Karpas-422 (cell line): ENCODE results near the gene IGSF23. TPM values are rescaled to one million over a fixed set of nuclear protein-coding genes. Genes with fewer than 3 reads are reported as not detected.
"Not testable (repeated sequence)": the region's sequence is repeated elsewhere in the genome, so short reads cannot be mapped to it uniquely, and the experiment has no call there.

ENCODE experiments used
- DNase-seq: peaks from one replicate; pipeline ENCODE4 v3.0.0-alpha.2; 2015
- H2AFZ ChIP-seq: fragments of 200-600 bp; sonication (generic); 2 replicates; pipeline ENCODE4 v1.6.1; 2014; ENCODE audit warnings: antibody characterized with exemption, low read length, mixed read lengths
- H3K27ac ChIP-seq: fragments of 200-600 bp; sonication (generic); 2 replicates; pipeline ENCODE4 v1.5.1; 2014; ENCODE audit warnings: mild to moderate bottlenecking, low read length, moderate library complexity
- H3K27me3 ChIP-seq: fragments of 200-600 bp; sonication (generic); 2 replicates; pipeline ENCODE4 v1.6.1; 2014; ENCODE audit warnings: low read length, mixed read lengths
- H3K36me3 ChIP-seq: fragments of 200-600 bp; sonication (generic); 2 replicates; pipeline ENCODE4 v1.6.1; 2014; ENCODE audit warnings: low read length, mixed read lengths; ENCODE audit not compliant: insufficient read depth
- H3K4me1 ChIP-seq: fragments of 200-600 bp; sonication (generic); 2 replicates; pipeline ENCODE4 v1.6.1; 2014; ENCODE audit warnings: mild to moderate bottlenecking, low read length, mixed read lengths
- H3K4me2 ChIP-seq: fragments of 200-600 bp; sonication (generic); 2 replicates; pipeline ENCODE4 v1.6.1; 2014; ENCODE audit warnings: low read length, low read depth, mild to moderate bottlenecking; ENCODE audit not compliant: poor library complexity, severe bottlenecking
- H3K4me3 ChIP-seq: fragments of 200-600 bp; sonication (generic); 2 replicates; pipeline ENCODE4 v1.5.1; 2014; ENCODE audit warnings: mild to moderate bottlenecking, antibody characterized with exemption, low read length, mixed read lengths
- H3K79me2 ChIP-seq: fragments of 200-600 bp; sonication (generic); 2 replicates; pipeline ENCODE4 v1.6.1; 2014; ENCODE audit warnings: mild to moderate bottlenecking, low read length, mixed read lengths
- H3K9ac ChIP-seq: fragments of 200-600 bp; sonication (generic); 2 replicates; pipeline ENCODE4 v1.6.0; 2014; ENCODE audit warnings: low read length
- H3K9me2 ChIP-seq: fragments of 200-600 bp; sonication (generic), shearing (Covaris generic); replicated peaks from 2 replicates; pipeline ENCODE4 v1.6.0; 2014; ENCODE audit warnings: mild to moderate bottlenecking, low read length, moderate library complexity; ENCODE audit not compliant: insufficient read depth
- H3K9me3 ChIP-seq: fragments of 300-700, 200-600 bp; sonication (generic); 2 replicates; pipeline ENCODE4 v1.6.1; 2014; ENCODE audit warnings: low read length, mixed read lengths
- H4K20me1 ChIP-seq: fragments of 200-600 bp; sonication (generic); 2 replicates; pipeline ENCODE4 v1.6.1; 2014; ENCODE audit warnings: mild to moderate bottlenecking, antibody characterized with exemption, low read length, low read depth; ENCODE audit not compliant: insufficient read depth
- total RNA-seq: library from RNA; depleted of rRNA; stranded (reverse); fragments of >200 nt; shearing (Covaris generic); gene quantifications from 2 replicates; pipeline ENCODE4 v1.2.3, GENCODE V29; 2014; ENCODE audit warnings: low replicate concordance

IGSF23 gene
- total RNA-seq, 1 experiment from 2014 or later = not detected

DNA sequence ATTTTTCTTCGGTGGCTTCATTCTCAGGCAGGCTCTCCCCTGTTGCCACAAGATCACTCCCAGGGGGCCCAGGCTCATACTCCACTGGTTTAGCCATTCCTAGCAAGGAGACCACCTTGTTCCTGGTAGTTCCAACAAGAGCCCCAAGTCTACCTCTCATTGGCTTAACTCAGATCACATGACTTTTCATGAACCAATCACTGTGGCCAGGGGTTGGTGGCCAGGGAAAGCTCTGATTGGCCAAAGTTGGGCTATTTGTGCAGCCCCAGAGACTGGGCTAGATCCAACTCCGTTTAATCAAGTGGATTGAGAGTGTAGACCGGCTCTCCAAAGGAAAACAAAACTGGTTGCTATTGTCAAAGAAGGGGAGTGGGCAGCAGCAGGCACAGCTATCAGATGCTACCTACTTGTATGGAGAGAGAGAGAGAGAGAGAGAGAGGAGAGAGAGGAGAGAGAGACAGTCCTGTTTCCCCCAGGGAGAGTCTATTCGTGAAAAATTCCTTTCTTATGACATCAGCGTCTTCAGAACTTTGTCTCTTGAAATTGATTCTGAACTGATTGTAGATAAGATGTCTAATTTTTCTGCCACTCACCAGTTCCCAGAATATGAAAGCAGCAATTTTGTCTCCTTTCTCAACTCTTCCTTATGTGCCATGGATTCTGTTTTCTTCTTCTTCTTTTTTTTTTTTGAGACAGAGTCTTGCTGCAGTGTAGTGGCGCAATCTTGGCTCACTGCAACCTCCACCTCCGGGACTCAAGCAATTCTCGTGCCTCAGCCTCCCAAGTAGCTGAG lies 63.9 kb downstream of the IGSF23 start:
- Histone ChIP-seq H2AFZ (no peak overlapping the region), H3K79me2 (no peaks in the 10 kb centered on the region), H3K4me1 (no peaks in the 10 kb centered on the region), H3K4me2 (no peak overlapping the region), H3K9me3 (no peaks in the 10 kb centered on the region), H4K20me1 (no peaks in the 10 kb centered on the region), H3K9ac (no peak overlapping the region), H3K27ac (no peak overlapping the region), H3K36me3 (no peaks in the 10 kb centered on the region), H3K27me3 (no peaks in the 10 kb centered on the region), H3K9me2 (no peaks in the 10 kb centered on the region), H3K4me3 (no peak overlapping the region)
- DNase-seq = peak; percentile 61

GRCh38 chr19:44680536-44680935 lies 67.2 kb downstream of the IGSF23 start:
- Histone ChIP-seq H3K27ac (no peak overlapping the region), H3K4me2 (no peak overlapping the region), H3K9me3 (no peaks in the 10 kb centered on the region), H3K36me3 (no peaks in the 10 kb centered on the region), H4K20me1 (no peaks in the 10 kb centered on the region), H3K9ac (no peak overlapping the region), H3K4me1 (no peaks in the 10 kb centered on the region), H3K4me3 (no peak overlapping the region), H3K79me2 (no peaks in the 10 kb centered on the region), H2AFZ (no peak overlapping the region), H3K27me3 (no peaks in the 10 kb centered on the region), H3K9me2 (no peaks in the 10 kb centered on the region)
- no peak for DNase-seq

DNA sequence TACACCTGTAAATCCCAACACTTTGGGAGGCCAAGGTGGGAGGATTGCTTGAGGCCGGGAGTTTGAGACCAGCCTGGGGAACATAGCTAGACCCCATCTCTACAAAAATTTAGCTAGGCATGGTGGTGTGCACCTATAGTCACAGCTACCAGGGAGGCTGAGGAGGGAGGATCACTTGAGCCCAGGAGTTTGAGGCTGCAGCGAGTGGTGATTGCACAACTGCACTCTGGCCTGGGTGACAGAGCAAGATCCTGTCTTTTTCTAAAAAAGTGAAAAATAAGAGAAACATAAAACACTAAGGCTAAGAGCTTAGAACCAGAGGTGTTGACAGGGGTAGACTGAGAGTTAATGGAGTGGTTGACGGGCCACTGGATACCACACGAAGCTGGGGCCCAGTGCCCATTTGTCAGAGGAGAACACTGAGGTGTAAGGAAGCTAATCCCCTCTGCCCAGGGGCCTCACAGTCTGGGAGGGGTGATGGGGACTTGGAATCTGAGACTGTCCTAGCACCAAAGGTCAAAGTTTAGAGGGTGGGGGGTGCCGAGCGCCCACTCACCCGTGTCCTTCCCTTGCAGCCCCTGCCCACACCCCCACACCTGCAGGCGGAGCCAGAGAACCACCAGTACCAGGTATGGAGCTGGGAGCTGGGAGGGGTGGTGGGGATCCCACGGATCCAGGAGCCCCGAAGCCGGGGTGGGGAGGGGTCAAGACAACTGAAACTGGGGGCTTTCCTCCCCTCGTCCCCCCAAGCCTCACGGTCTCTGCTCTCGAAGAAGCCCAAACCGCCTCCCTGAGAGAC lies 68.8 kb downstream of the IGSF23 start:
- Histone ChIP-seq H3K36me3 (no peaks in the 10 kb centered on the region), H4K20me1 (no peaks in the 10 kb centered on the region), H3K9me2 (no peaks in the 10 kb centered on the region), H3K27me3 (no peaks in the 10 kb centered on the region), H3K4me3 (no peak overlapping the region), H2AFZ (no peak overlapping the region), H3K27ac (no peak overlapping the region), H3K4me1 (peaks cover 6% of the 10 kb centered on the region), H3K9me3 (no peaks in the 10 kb centered on the region), H3K9ac (no peak overlapping the region), H3K79me2 (no peaks in the 10 kb centered on the region), H3K4me2 (no peak overlapping the region)
- peak; percentile 2 for DNase-seq

DNA sequence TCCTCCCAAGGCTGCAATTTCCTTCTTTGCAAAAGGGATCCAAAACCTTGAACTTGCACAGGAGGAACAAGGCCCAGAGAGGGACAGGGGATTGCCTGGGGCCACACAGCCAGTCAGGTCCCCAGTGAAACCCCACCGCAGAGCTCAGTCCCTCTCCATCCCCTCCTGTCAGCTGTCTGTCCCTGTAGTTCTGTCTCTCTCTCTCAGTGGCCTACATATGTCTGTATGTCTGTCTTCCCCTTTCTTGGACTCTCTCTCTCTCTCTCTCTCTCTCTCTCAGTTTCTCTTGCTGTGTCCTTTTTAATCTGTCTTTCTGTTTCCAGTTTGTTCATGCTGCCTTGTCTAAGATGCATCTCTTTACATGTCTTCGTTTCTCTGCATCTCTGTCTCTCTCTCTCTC lies 69.4 kb downstream of the IGSF23 start:
- Histone ChIP-seq H3K4me1 (peaks cover 6% of the 10 kb centered on the region), H3K9ac (no peak overlapping the region), H3K27ac (no peak overlapping the region), H3K27me3 (no peaks in the 10 kb centered on the region), H2AFZ (no peak overlapping the region), H3K9me2 (no peaks in the 10 kb centered on the region), H3K79me2 (no peaks in the 10 kb centered on the region), H4K20me1 (no peaks in the 10 kb centered on the region), H3K4me3 (no peak overlapping the region), H3K4me2 (no peak overlapping the region), H3K36me3 (no peaks in the 10 kb centered on the region), H3K9me3 (no peaks in the 10 kb centered on the region)
- DNase-seq = no peak

GRCh38 chr19:44683434-44684210 lies 70.3 kb downstream of the IGSF23 start:
- no peak overlapping the region for H3K9ac ChIP-seq
- no peak for DNase-seq
- H4K20me1 ChIP-seq = no peaks in the 10 kb centered on the region
- H3K4me2 ChIP-seq = no peak overlapping the region
- H3K4me3 ChIP-seq = no peak overlapping the region
- no peak overlapping the region for H2AFZ ChIP-seq
- peaks cover 6% of the 10 kb centered on the region for H3K4me1 ChIP-seq
- no peaks in the 10 kb centered on the region for H3K36me3 ChIP-seq
- H3K9me3 ChIP-seq = no peaks in the 10 kb centered on the region
- no peaks in the 10 kb centered on the region for H3K27me3 ChIP-seq
- H3K27ac ChIP-seq = no peak overlapping the region
- H3K9me2 ChIP-seq = no peaks in the 10 kb centered on the region
- H3K79me2 ChIP-seq = no peaks in the 10 kb centered on the region

GRCh38 chr19:44684396-44684795 lies 71.0 kb downstream of the IGSF23 start:
- not testable (repeated sequence) for H3K4me2 ChIP-seq, H3K9me3 ChIP-seq, H4K20me1 ChIP-seq, H2AFZ ChIP-seq, H3K27me3 ChIP-seq, H3K9ac ChIP-seq, H3K36me3 ChIP-seq, H3K27ac ChIP-seq, DNase-seq, H3K4me1 ChIP-seq, H3K9me2 ChIP-seq, H3K4me3 ChIP-seq, H3K79me2 ChIP-seq

- Histone ChIP-seq H3K4me1 (peaks cover 6% of the 10 kb centered on the region), H3K4me3 (no peak overlapping the region), H3K36me3 (no peaks in the 10 kb centered on the region), H2AFZ (no peak overlapping the region), H3K27ac (no peak overlapping the region), H3K79me2 (no peaks in the 10 kb centered on the region), H3K4me2 (no peak overlapping the region), H4K20me1 (no peaks in the 10 kb centered on the region), H3K9ac (no peak overlapping the region), H3K9me3 (no peaks in the 10 kb centered on the region), H3K9me2 (no peaks in the 10 kb centered on the region), H3K27me3 (no peaks in the 10 kb centered on the region)
- DNase-seq = no peak
These were observed 71.8 kb downstream of the IGSF23 start for GRCh38 chr19:44684892-44685863.
